Central memory CD4-positive, alpha-beta T cell (primary cell): ENCODE measurements around the gene TUBA3E.
"Not testable (repeated sequence)": the region's sequence is repeated elsewhere in the genome, so short reads cannot be mapped to it uniquely, and the experiment has no call there.

ENCODE experiments used
- DNase-seq: peaks from one replicate; pipeline ENCODE4 v3.0.0; 2022

The TUBA3E gene

GRCh38 chr2:130160838-130161705, 37.2 kb downstream of the TUBA3E start:
- DNase-seq, result not testable (repeated sequence)

- no peak for DNase-seq
Measured at GRCh38 chr2:130160131-130160530, 38.1 kb downstream of the TUBA3E start.

GRCh38 chr2:130159376-130159775, 38.9 kb downstream of the TUBA3E start:
- not testable (repeated sequence) for DNase-seq

- DNase-seq, result no peak
Measured at GRCh38 chr2:130158631-130159030, 39.6 kb downstream of the TUBA3E start.

- DNase-seq, result not testable (repeated sequence)
Measured at GRCh38 chr2:130157825-130158514, 40.3 kb downstream of the TUBA3E start.

- DNase-seq, result not testable (repeated sequence)
Measured at GRCh38 chr2:130157354-130157753, 40.9 kb downstream of the TUBA3E start.

GRCh38 chr2:130156624-130157004, 41.6 kb downstream of the TUBA3E start:
- no peak for DNase-seq

- not testable (repeated sequence) for DNase-seq
Measured at GRCh38 chr2:130155956-130156623, 42.1 kb downstream of the TUBA3E start.

GRCh38 chr2:130154773-130155765, 43.2 kb downstream of the TUBA3E start:
- DNase-seq, result no peak

GRCh38 chr2:130154423-130154770, 43.8 kb downstream of the TUBA3E start:
- not testable (repeated sequence) for DNase-seq

- not testable (repeated sequence) for DNase-seq
Measured at GRCh38 chr2:130153721-130154422, 44.4 kb downstream of the TUBA3E start.

- no peak for DNase-seq
Measured at GRCh38 chr2:130152816-130153595, 45.2 kb downstream of the TUBA3E start.

GRCh38 chr2:130152136-130152815, 46.0 kb downstream of the TUBA3E start:
- not testable (repeated sequence) for DNase-seq

- not testable (repeated sequence) for DNase-seq
Measured at GRCh38 chr2:130151145-130151512, 47.1 kb downstream of the TUBA3E start.

- no peak for DNase-seq
Measured at GRCh38 chr2:130150181-130151144, 47.8 kb downstream of the TUBA3E start.

GRCh38 chr2:130148515-130148914, 49.7 kb downstream of the TUBA3E start:
- not testable (repeated sequence) for DNase-seq

- peak; percentile 49 for DNase-seq
Measured at GRCh38 chr2:130145006-130145414, 53.2 kb downstream of the TUBA3E start, which contains the start of gene CCDC74B. TSS of gene CCDC74B (minus strand) at chr2:130145112. CDS start at chr2:130144996, 116 bp downstream.

- DNase-seq, result not testable (repeated sequence)
Measured at GRCh38 chr2:130143266-130144039, 54.8 kb downstream of the TUBA3E start.
